Measurements from ENCODE around the gene ATP6V1F.

GRCh38 chr7:128908750-128909624, 46.3 kb downstream of the ATP6V1F start:
- no peak for TF ChIP-seq CTCF (conservative IDR thresholded peaks at IDR 0.05)
- no peak for TF ChIP-seq EZH2 (IDR thresholded peaks at IDR 0.05; ENCODE audit: low read depth)

Measured in PC-9 (cell line).